ENCODE data around the gene MADCAM1.

DNA sequence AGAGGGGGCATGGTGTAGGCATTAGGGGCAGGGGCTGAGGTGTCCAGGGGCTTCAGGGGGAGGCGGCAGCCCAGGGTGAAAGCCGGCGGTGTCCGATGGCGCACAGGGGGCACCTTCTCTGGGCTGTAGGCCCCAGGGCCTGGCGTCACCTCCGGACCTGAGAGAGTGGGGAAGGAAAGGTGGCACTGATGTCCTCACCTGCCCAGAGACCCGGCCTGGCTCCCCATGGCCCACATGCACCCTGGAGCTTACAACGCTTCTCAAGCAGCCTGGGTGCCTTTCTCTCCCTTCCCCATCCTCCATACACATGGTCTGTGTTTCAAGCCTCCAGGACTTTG is 32.1 kb upstream of the MADCAM1 start:
- TF ChIP-seq CTCF (IDR thresholded peaks at IDR 0.05) = no peak
- TF ChIP-seq POLR2A (IDR thresholded peaks at IDR 0.05) = no peak
- no peak for TF ChIP-seq EP300 (IDR thresholded peaks at IDR 0.05)
